A673 (cell line): Measurements from ENCODE around the gene FGD4. TPM values are rescaled to one million over a fixed set of nuclear protein-coding genes. Genes with fewer than 3 reads are reported as not detected.
A peak's percentile ranks its signal among the peaks of the same experiment; 100 is the strongest.

Source experiments
- BruUV-seq: library from RNA; stranded (reverse); fragments of 400-500 nt; replicated peaks from 2 replicates; lab custom pipeline; 2021; lab: Mats Ljungman, UMichigan
- CTCF ChIA-PET: fragments of 300-600 bp; sonication (Branson Sonifier 250); formaldehyde crosslinking; loops from one replicate; lab custom pipeline; 2022; ENCODE audit warnings: antibody characterized with exemption; lab: Charles Lee
- POLR2A ChIA-PET: fragments of 300-600 bp; sonication (Branson Sonifier 250); formaldehyde crosslinking; loops from one replicate; lab custom pipeline; 2022; ENCODE audit warnings: antibody characterized with exemption; ENCODE audit not compliant: low non-redundant PET; lab: Charles Lee
- DNase-seq: peaks from one replicate; pipeline ENCODE4 v3.0.0-alpha.2; 2015; ENCODE audit warnings: low spot score
- H3K27ac ChIP-seq: fragments of 200-600 bp; sonication (generic); 2 replicates; pipeline ENCODE4 v1.5.1; 2016; ENCODE audit warnings: mixed run types, low read depth, mild to moderate bottlenecking, mixed read lengths, antibody characterized with exemption, low read length; ENCODE audit not compliant: poor library complexity, severe bottlenecking
- H3K27me3 ChIP-seq: fragments of 200-600 bp; sonication (generic); replicated peaks from 2 replicates; pipeline ENCODE4 v1.6.1; 2017; ENCODE audit warnings: mixed run types, low read depth, mild to moderate bottlenecking, mixed read lengths, antibody characterized with exemption, low read length; ENCODE audit not compliant: insufficient read depth, poor library complexity
- H3K36me3 ChIP-seq: fragments of 200-600 bp; sonication (generic); 2 replicates; pipeline ENCODE4 v1.6.1; 2016; ENCODE audit warnings: mixed run types, mild to moderate bottlenecking, mixed read lengths, antibody characterized with exemption, low read length; ENCODE audit not compliant: insufficient read depth, poor library complexity, severe bottlenecking
- H3K4me1 ChIP-seq: fragments of 200-600 bp; sonication (generic); 2 replicates; pipeline ENCODE4 v1.6.1; 2017; ENCODE audit warnings: mixed run types, mild to moderate bottlenecking, mixed read lengths, antibody characterized with exemption, low read length; ENCODE audit not compliant: insufficient read depth, poor library complexity, severe bottlenecking
- H3K4me3 ChIP-seq: fragments of 200-600 bp; sonication (generic); 2 replicates; pipeline ENCODE4 v1.5.1; 2016; ENCODE audit warnings: low read depth, mixed run types, mild to moderate bottlenecking, mixed read lengths, low read length; ENCODE audit not compliant: poor library complexity, severe bottlenecking
- H3K9me3 ChIP-seq: fragments of 200-600 bp; sonication (generic); 2 replicates; pipeline ENCODE4 v1.6.1; 2016; ENCODE audit warnings: mixed run types, low read depth, mild to moderate bottlenecking, mixed read lengths, antibody characterized with exemption, low read length; ENCODE audit not compliant: poor library complexity, severe bottlenecking
- CTCF ChIP-seq: fragments of 300-800, 200-600 bp; sonication (generic); conservative IDR thresholded peaks from 2 replicates; pipeline ENCODE4 v1.5.1; 2017; ENCODE audit warnings: low read depth, mild to moderate bottlenecking, antibody characterized with exemption, low read length, moderate library complexity, mixed read lengths
- EZH2 ChIP-seq: fragments of 200-600 bp; sonication (generic); IDR thresholded peaks from 2 replicates; pipeline ENCODE4 v1.6.1; 2017; ENCODE audit warnings: borderline replicate concordance, low read depth, mild to moderate bottlenecking, mixed read lengths, antibody characterized with exemption, low read length; ENCODE audit not compliant: poor library complexity, severe bottlenecking
- intact Hi-C: fragments of 100-400 bp; cut with micrococcal nuclease; formaldehyde crosslinking; loops from one replicate; pipeline ENCODE4 v1.10.0; 2022; ENCODE audit not compliant: unreplicated experiment
- total RNA-seq: library from RNA; stranded (reverse); gene quantifications from 2 replicates; pipeline ENCODE4 v1.2.3, GENCODE V29; 2021

FGD4 gene
- total RNA-seq, 1 experiment from 2014 or later: 21.5 TPM

GRCh38 chr12:32497864-32498263 is 98.5 kb downstream of the FGD4 start:
- ChIA-PET CTCF (no interaction called here), POLR2A (no interaction called here)
- H3K27ac ChIP-seq: no peak overlapping the region
- H3K4me3 ChIP-seq: no peak overlapping the region
- H3K4me1 ChIP-seq: peaks cover 5% of the 10 kb centered on the region
- no TSS peak for BruUV-seq
- intact Hi-C loops: no loop called here
- no peaks in the 10 kb centered on the region for H3K9me3 ChIP-seq
- H3K27me3 ChIP-seq: no peaks in the 10 kb centered on the region
- no peaks in the 10 kb centered on the region for H3K36me3 ChIP-seq
- no peak for TF ChIP-seq EZH2
- TF ChIP-seq CTCF: no peak
- no peak for DNase-seq

GRCh38 chr12:32499048-32499447 is 99.7 kb downstream of the FGD4 start:
- TF ChIP-seq EZH2: no peak
- no peak for TF ChIP-seq CTCF
- CTCF ChIA-PET: no interaction called here
- H3K9me3 ChIP-seq: no peaks in the 10 kb centered on the region

GRCh38 chr12:32501835-32502333 is 102.5 kb downstream of the FGD4 start:
- no TSS peak for BruUV-seq
- ChIA-PET POLR2A (no interaction called here), CTCF (no interaction called here)
- H3K27ac ChIP-seq: peak overlapping the region; percentile 49
- no peaks in the 10 kb centered on the region for H3K9me3 ChIP-seq
- intact Hi-C loops: loop anchor here (5.0 kb wide), 1 partner anchor 85 kb away; no protein-coding TSS in a partner anchor
- peak overlapping the region; percentile 47 for H3K4me3 ChIP-seq
- H3K36me3 ChIP-seq: no peaks in the 10 kb centered on the region
- TF ChIP-seq CTCF (no peak), EZH2 (no peak)
- H3K4me1 ChIP-seq: peaks cover 39% of the 10 kb centered on the region
- peak; percentile 96 for DNase-seq
- no peaks in the 10 kb centered on the region for H3K27me3 ChIP-seq

More at GRCh38 chr12:32499048-32499447, 99.7 kb downstream of the FGD4 start:
- no peak for DNase-seq
- no TSS peak for BruUV-seq
- Histone ChIP-seq H3K4me3 (no peak overlapping the region), H3K27me3 (no peaks in the 10 kb centered on the region), H3K4me1 (peaks cover 14% of the 10 kb centered on the region), H3K36me3 (no peaks in the 10 kb centered on the region), H3K27ac (no peak overlapping the region)
- POLR2A ChIA-PET: no interaction called here
- intact Hi-C loops: no loop called here
